Stomach smooth muscle (tissue), 2 donors: ENCODE results near the gene C11orf91.
A peak's percentile ranks its signal among the peaks of the same experiment; 100 is the strongest.
"Not testable (repeated sequence)": the region's sequence is repeated elsewhere in the genome, so short reads cannot be mapped to it uniquely, and the experiment has no call there.

Experiments
- H3K27ac ChIP-seq: one replicate; pipeline ENCODE4 v1.7.0; 2013; ENCODE audit warnings: mild to moderate bottlenecking, low read length, inconsistent platforms
- H3K27me3 ChIP-seq, 2 donors: one replicate each; pipeline ENCODE4 v1.7.0; 2013; ENCODE audit warnings: low read length in 2 of 2; ENCODE audit not compliant: insufficient read depth in 2 of 2, control insufficient read depth in 1 of 2
- H3K36me3 ChIP-seq, 2 donors: one replicate each; pipeline ENCODE4 v1.7.0; 2013; ENCODE audit warnings: low read length in 2 of 2; ENCODE audit not compliant: control insufficient read depth in 2 of 2, insufficient read depth in 2 of 2
- H3K4me1 ChIP-seq: one replicate; pipeline ENCODE4 v1.7.0; 2013; ENCODE audit warnings: low read length; ENCODE audit not compliant: control insufficient read depth, insufficient read depth
- H3K4me3 ChIP-seq, 2 donors: one replicate each; pipeline ENCODE4 v1.7.0; 2013; ENCODE audit warnings: low read length in 2 of 2
- H3K9ac ChIP-seq, 2 donors: one replicate each; pipeline ENCODE4 v1.7.0; 2013; ENCODE audit warnings: low read length in 2 of 2, mild to moderate bottlenecking in 1 of 2
- H3K9me3 ChIP-seq, 2 donors: one replicate each; pipeline ENCODE4 v1.7.0; 2013; ENCODE audit warnings: low read length in 2 of 2; ENCODE audit not compliant: control insufficient read depth in 2 of 2
- donor health status: healthy.
- donor health status: Pancreatic carcinoma.

The C11orf91 gene

DNA sequence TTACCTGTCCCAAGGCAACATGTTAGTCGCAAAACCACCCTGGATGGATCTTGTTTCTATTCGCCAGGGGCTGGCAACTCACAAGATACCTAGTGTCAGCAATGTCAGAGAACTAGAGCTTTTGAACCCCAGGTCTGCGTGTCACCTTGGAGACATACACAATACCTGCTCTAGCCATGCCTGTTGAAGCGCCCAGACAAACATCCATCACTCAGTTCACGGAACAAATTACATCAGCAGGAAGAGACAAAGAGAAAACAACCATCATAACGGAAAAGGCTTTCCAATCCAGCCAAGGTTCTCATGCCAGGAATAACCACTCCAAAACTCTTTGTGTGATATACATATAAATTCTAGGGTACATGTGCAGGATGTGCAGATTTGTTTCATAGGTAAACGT lies 33.4 kb upstream of the C11orf91 start:
- H3K4me1 ChIP-seq: peaks cover 17% of the 10 kb centered on the region
- H3K36me3 ChIP-seq: peaks cover 0 to 5% of the 10 kb centered on the region in 2 donors
- H3K9ac ChIP-seq: peak overlapping the region; percentile 36 to 86
- H3K4me3 ChIP-seq: peak overlapping the region; percentile 87
- no peak overlapping the region for H3K27ac ChIP-seq
- H3K9me3 ChIP-seq: no peaks in the 10 kb centered on the region
- no peaks in the 10 kb centered on the region for H3K27me3 ChIP-seq

DNA sequence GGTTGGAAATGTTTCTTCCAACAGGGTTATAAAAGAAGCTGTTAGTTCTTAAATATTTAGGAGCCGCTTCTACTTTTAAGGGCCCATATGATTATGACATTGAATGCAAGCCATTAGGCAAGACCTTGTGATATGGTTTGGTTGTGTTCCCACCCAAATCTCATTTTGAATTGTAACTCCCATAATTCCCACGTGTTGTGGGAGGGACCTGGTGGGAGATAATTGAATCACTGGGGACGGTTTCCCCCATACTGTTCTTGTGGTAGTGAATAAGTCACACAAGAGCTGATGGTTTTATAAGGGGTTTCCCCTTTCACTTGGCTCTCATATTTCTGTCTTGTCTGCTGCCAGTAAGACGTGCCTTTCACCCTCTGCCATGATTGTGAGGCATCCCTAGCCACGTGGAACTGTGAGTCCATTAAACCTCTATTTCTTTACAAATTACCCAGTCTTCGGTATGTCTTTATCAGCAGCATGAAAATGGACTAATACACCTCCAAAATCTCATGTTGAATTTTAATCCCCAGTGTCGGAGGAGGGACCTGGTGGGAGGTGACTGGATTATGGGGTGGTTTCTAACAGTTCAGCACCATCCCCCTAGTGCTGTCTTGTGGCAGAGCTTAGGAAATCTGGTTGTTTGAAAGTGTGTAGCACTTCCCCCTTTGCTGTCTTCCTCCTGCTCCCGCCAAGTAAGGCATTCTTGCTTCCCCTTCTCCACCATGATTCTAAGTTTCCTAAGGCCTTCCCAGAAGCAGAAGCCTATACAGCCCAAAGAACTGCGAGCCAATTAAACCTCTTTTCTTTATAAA lies 31.3 kb upstream of the C11orf91 start:
- H3K4me1 ChIP-seq: peaks cover 10% of the 10 kb centered on the region
- H3K36me3 ChIP-seq: peaks cover 0 to 5% of the 10 kb centered on the region in 2 donors
- H3K4me3 ChIP-seq: peak overlapping the region in 1 of 2 donors; percentile 3
- no peaks in the 10 kb centered on the region for H3K27me3 ChIP-seq
- H3K27ac ChIP-seq: no peak overlapping the region
- H3K9ac ChIP-seq: no peak overlapping the region
- H3K9me3 ChIP-seq: no peaks in the 10 kb centered on the region

DNA sequence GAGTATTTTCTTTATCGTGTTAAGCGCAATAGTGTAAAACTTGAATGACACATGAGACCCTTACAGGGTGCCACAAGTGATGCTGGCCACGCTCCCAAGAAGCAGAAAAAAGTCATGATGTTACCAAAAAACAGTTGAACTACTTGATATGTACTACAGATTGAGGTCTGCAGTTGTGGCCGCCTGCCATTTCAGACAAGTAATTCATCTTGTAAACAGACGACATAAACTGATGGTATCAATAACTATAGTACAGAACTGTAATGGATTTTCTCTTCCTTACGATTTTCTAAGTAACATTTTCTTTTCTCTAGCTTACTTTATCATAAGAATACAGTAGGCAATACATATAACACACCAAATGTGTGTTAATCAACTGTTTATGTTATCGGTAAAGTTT lies 30.1 kb upstream of the C11orf91 start:
- Histone ChIP-seq H3K27me3 (no peaks in the 10 kb centered on the region), H3K4me3 (no peak overlapping the region), H3K36me3 (peaks cover 0 to 5% of the 10 kb centered on the region in 2 donors), H3K4me1 (peaks cover 3% of the 10 kb centered on the region), H3K9ac (no peak overlapping the region), H3K27ac (no peak overlapping the region), H3K9me3 (no peaks in the 10 kb centered on the region)

DNA sequence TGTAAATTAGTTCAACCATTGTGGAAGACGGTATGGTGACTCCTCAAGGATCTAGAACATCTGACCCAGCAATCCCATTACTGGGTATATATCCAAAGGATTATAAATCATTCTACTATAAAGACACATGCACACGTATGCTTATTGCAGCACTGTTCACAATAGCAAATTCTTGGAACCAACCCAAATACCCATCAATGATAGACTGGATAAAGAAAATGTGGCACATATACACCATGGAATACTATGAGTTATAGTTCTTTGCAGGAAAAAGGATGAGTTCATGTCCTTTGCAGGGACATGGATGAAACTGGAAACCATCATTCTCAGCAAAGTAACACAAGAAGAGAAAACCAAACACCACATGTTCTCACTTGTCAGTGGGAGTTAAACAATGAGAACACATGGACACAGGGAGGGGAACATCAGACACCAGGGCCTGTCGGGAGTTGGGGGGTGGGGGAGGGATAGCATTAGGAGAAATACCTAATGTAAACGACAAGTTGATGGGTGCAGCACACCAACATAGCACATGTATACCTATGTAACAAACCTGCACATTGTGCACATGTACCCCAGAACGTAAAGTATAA lies 28.5 kb upstream of the C11orf91 start:
- not testable (repeated sequence) for H3K36me3 ChIP-seq, H3K27ac ChIP-seq, H3K9me3 ChIP-seq, H3K9ac ChIP-seq, H3K4me3 ChIP-seq, H3K27me3 ChIP-seq
- H3K4me1 ChIP-seq: peaks cover 10% of the 10 kb centered on the region

DNA sequence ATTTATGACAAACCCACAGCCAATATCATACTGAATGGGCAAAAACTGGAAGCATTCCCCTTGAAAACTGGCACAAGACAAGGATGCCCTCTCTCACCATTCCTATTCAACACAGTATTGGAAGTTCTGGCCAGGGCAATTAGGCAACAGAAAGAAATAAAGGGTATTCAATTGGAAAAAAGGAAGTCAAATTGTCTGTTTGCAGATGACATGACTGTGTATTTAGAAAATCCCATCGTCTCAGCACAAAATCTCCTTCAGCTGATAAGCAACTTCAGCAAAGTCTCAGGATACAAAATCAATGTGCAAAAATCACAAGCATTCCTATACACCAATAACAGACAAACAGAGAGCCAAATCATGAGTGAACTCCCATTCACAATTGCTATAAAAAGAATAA lies 26.9 kb upstream of the C11orf91 start:
- H3K9me3 ChIP-seq, H3K4me3 ChIP-seq, H3K27ac ChIP-seq, H3K9ac ChIP-seq, H3K36me3 ChIP-seq, H3K27me3 ChIP-seq: not testable (repeated sequence)
- peaks cover 20% of the 10 kb centered on the region for H3K4me1 ChIP-seq

DNA sequence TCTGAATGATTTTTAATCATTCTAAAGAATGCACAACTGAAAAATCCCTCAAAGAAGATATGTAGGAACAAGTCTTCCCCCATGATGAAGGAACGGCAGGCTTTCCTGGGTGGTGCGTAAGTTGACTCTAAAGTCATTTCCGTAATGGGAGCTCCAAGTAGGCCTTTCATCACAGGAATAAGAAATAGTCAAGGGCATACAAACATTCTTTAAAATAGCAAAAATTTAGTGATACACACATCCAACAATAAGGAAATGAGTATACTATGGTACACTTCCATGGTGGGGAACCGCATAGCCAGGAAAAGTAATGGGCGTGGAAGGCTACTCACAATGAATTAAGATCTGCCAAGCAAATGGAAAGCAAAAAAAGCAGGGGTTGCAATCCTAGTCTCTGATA lies 24.9 kb upstream of the C11orf91 start:
- Histone ChIP-seq H3K36me3 (peaks cover 10 to 12% of the 10 kb centered on the region in 2 donors), H3K4me1 (peaks cover 38% of the 10 kb centered on the region), H3K9ac (no peak overlapping the region), H3K4me3 (no peak overlapping the region), H3K9me3 (no peaks in the 10 kb centered on the region), H3K27me3 (no peaks in the 10 kb centered on the region), H3K27ac (no peak overlapping the region)

DNA sequence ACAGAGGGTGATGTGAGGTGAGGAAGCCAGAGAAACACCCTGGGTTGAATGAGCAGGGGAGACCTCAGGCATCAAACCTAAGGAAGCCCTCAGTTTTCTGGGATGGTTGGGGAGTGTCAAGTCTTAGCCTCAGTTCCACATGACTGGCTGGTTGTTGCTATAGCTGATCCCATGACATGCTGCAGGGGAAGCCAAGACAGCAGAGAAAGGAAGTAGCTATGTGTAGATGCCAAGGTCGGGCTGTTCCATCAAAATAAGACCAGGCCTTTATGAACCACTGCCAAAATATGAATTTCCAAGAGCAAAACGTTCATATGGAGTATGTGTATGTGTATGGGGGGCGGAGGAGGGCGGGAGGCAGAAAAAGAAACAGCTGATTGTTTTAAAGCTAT lies 24.0 kb upstream of the C11orf91 start:
- peaks cover 15 to 18% of the 10 kb centered on the region in 2 donors for H3K36me3 ChIP-seq
- H3K27ac ChIP-seq: peak overlapping the region; percentile 64

DNA sequence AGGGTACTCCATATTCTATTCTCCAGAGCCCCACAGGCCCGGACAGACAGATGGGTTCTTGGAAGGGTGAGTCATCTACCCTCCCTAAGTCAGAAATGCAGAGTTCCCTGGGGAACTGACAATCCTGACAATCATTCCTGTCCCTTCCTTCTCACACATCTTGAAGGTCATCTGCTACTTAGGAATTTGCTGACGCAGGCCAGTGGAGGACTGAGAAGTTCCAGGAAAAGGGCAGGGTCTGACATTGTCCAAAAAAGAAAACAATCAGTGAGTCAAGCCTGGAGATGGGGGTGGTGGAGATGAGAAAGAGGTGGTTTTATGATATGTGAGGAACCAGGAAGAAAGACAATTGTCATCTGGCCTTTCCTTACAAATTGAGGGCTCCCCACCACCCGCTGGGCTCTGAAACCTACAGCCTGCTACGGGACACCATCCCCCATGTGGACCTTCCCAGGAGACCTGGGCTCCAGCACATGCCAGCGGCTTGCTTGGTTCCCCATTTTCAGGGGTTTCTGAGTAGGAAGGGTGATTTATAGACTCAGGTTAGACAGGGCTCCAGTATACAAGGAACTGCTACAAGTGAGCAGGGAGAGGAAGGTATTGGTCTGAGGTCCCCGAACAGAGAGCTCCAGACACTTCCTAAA lies 22.7 kb upstream of the C11orf91 start:
- H3K9ac ChIP-seq: no peak overlapping the region
- peaks cover 22 to 23% of the 10 kb centered on the region in 2 donors for H3K36me3 ChIP-seq
- peak overlapping the region; percentile 64 for H3K27ac ChIP-seq
- H3K27me3 ChIP-seq: no peaks in the 10 kb centered on the region
- H3K4me3 ChIP-seq: no peak overlapping the region
- H3K9me3 ChIP-seq: no peaks in the 10 kb centered on the region
- H3K4me1 ChIP-seq: peaks cover 40% of the 10 kb centered on the region

More for the DNA sequence above, 24.0 kb upstream of the C11orf91 start:
- Histone ChIP-seq H3K9ac (no peak overlapping the region), H3K9me3 (no peaks in the 10 kb centered on the region), H3K4me1 (peaks cover 40% of the 10 kb centered on the region), H3K4me3 (peak overlapping the region in 1 of 2 donors; percentile 22), H3K27me3 (no peaks in the 10 kb centered on the region)

DNA sequence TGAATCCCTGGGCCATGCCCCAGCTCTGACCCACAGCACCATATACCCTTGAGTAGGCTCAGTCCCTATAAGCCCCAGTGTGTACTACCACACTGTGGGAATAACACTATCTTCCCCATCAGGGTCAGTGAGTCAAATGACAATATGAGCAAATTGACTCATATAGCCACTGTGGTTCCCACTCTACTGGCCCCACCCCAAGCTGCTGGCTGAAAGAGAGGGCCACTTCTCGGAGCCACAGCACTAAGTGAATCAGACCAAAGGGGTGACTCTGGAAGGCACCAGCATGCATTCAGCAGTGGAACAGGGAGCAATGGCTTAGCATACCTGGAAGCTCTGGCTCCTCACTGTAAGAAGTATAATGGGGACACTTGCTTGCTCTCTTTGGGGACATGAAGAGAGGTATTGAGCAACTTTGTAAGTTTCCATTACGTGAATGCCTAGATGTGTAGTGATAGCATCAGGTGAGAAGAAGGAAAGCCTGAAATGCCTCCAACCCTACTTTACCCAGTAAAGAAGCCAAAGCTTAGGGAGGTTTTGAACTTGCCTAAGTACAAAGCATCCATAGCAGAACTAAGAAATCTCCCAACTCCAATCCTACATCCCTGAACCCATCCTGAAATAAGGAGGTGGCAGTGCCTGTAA lies 22.1 kb upstream of the C11orf91 start:
- H3K27me3 ChIP-seq: no peaks in the 10 kb centered on the region
- H3K36me3 ChIP-seq: peaks cover 23% of the 10 kb centered on the region in 2 donors
- H3K9me3 ChIP-seq: no peaks in the 10 kb centered on the region
- peak overlapping the region; percentile 6 for H3K27ac ChIP-seq
- no peak overlapping the region for H3K9ac ChIP-seq
- peaks cover 40% of the 10 kb centered on the region for H3K4me1 ChIP-seq
- H3K4me3 ChIP-seq: no peak overlapping the region

DNA sequence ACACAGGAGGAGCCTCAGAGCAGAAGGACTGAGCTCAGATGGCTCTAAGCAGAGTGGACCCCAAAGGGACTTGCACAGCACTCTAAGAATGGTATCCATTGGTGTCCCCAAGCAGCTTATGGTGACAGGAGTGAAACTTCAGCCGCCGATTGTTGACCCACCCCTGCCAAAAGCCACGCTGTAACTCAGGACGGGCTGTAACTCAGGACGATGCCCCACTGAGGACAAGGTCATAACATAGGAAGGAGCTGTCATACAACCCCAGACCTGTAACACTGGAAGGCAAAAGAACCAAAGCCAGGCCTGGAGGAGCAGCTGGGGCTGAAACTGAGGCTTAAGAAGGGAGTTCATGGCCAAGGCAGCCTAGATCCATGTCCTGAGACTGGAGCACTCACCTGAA lies 21.4 kb upstream of the C11orf91 start:
- no peak overlapping the region for H3K9ac ChIP-seq
- peaks cover 26 to 29% of the 10 kb centered on the region in 2 donors for H3K36me3 ChIP-seq
- H3K27ac ChIP-seq: peak overlapping the region; percentile 6
- no peak overlapping the region for H3K4me3 ChIP-seq
- peaks cover 40% of the 10 kb centered on the region for H3K4me1 ChIP-seq
- no peaks in the 10 kb centered on the region for H3K27me3 ChIP-seq
- H3K9me3 ChIP-seq: no peaks in the 10 kb centered on the region
